GM21528 (cell line): Measurements from ENCODE around the gene GTF3A.
A peak's percentile ranks its signal among the peaks of the same experiment; 100 is the strongest.

Experiments
- ATAC-seq: cut with Tn5 transposase; IDR thresholded peaks from one replicate; pipeline ENCODE4 v1.9.1; 2021; ENCODE audit warnings: mild to moderate bottlenecking, moderate library complexity; ENCODE audit not compliant: unreplicated experiment, low FRiP score

The GTF3A gene

DNA sequence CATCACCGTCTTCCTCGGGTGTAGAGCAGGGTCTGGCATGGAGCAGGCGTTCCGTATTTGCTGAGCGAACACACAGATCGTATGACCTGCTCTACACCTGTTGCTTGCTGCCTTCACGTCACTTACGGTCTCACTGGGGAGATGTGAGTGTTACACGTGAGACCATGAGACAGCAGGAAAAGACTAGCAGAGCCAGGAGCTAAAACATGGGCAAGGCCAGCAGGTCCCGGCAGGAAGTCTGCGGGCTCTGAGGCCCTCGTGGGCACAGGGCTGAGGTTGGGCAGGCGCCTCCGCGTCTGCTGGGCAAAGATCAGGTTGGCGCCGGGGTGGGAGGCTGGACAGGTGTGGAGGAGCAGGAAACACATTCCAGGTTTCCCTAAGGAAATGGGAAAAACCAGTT is 19.7 kb upstream of the GTF3A start:
- no peak for ATAC-seq

DNA sequence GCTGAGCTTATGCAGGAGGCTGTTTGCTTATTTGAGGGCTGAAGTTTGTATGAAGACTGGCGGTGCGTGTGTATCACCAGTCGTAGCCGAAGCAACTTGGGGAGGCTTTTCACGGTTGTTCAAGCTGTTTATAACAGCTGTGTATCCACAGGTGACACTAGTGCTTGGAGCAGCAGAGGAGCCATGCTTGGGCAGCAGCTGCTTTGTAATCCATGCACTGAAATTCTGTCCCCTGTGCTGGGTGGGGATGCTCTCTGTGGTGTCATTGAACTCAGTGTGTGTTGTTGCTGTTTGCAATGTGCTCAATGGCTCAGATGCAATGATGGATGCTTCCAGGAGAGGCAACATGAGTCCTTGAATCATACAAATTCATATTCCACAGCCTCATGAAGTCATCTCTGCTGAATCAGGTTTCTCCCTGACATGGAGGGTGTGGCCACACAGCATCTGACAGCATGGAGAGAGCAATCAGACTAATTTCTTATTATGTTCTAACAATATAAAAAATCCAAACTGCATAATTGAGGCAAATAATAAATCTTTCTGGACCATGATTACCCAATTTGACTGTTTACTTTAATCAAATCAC is 18.8 kb upstream of the GTF3A start:
- ATAC-seq: no peak

- ATAC-seq: no peak
These were observed 18.1 kb upstream of the GTF3A start for GRCh38 chr13:27406178-27406939.

DNA sequence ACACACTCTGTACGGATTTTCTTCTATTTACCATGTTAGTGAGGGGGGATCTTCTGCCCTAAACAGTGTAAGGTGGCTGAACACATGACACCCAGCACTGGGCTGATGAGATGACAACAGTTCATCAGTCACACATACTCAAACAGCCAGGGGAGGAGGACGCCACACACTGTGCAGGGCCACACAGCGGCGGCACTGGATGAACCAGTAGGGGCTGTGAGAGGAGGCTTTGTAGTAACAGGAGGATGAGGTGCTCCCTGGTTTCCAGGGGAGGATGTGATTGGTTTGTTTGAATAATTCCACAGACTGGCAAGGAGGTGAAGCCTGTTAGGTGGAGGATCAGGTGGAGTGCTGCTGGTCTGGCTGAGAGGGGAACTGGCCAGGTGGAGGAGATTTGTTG is 16.3 kb upstream of the GTF3A start:
- ATAC-seq: no peak

- ATAC-seq: no peak
These were observed 15.4 kb upstream of the GTF3A start for GRCh38 chr13:27409013-27409412.

GRCh38 chr13:27411341-27411740 is 13.1 kb upstream of the GTF3A start:
- ATAC-seq: no peak

DNA sequence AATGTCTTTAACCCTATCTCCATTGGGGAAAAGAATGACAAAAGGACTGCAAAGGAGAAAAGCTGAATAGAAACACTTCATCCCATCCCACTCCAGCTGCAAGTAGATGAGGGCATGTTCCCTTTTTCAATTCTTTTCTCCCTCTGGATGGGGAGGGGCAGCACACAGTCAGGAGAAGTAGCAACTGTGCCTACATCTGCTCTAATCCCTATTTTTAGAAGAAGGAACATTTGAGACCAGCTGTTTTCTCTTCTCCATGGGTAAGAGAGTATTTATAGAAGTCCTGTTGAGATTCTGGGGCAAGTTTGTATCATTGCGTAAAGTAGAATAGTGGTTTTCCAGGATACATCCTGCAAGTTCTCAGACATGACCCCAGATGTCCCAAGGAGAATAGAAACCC is 9.3 kb upstream of the GTF3A start:
- no peak for ATAC-seq

- ATAC-seq: no peak
These were observed 5.1 kb upstream of the GTF3A start for GRCh38 chr13:27419328-27419727.

- no peak for ATAC-seq
These were observed 3.1 kb upstream of the GTF3A start for GRCh38 chr13:27421101-27421871.

DNA sequence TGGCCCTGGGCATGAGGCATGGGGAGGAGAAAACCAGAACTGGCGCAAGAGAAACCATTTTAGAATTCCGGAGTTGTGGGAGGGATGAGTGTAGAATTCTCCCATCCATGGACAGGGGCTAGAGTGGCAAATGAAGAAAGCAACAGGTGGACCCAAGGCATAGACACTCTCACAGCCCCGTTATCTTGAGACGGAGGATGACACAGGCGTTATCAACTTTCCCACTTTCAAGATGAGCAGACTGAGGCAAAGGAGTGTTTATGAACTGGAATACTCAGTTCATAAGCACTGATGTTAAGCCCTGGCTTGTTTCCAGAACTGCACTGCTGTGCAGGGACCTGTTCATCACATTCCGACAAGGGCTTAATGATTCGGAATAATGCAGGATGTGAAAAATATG is 1.1 kb upstream of the GTF3A start:
- ATAC-seq: no peak

GRCh38 chr13:27425158-27425917 is 919 bp downstream of the GTF3A start:
- ATAC-seq: peak; percentile 5

- peak; percentile 69 for ATAC-seq
These were observed 1.7 kb downstream of the GTF3A start for GRCh38 chr13:27425918-27426630.

- ATAC-seq: no peak
These were observed 3.2 kb downstream of the GTF3A start for GRCh38 chr13:27427641-27428040.

GRCh38 chr13:27428160-27428559 is 3.7 kb downstream of the GTF3A start:
- no peak for ATAC-seq

GRCh38 chr13:27432180-27432579 is 7.8 kb downstream of the GTF3A start:
- no peak for ATAC-seq

DNA sequence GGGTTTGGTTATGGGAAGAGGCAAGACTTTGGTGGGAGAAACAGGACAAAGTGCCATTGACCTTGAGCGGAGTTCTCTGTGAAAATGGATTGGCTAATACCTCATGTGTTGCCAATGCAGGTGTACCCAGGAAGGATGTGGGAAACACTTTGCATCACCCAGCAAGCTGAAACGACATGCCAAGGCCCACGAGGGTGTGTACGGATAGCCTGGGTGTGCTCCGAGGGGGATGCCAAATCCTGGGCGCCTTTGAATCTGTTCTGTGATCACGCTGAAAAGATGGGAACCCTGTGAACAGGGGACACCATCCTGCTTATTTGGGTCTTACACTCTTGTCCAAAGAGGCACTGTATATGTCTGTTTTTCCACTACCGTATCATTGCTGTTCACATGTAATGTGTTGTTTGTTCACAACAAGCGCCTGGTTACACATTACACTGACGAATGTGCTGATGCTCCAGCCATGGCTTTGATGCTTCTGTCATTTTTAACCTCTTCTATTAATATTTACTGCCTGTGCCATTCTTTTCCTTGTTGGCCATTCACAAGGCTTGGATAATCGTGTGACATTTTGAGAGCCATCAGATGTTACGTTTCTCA is 8.3 kb downstream of the GTF3A start:
- no peak for ATAC-seq

- no peak for ATAC-seq
These were observed 12.7 kb downstream of the GTF3A start for GRCh38 chr13:27437126-27437525.

- no peak for ATAC-seq
These were observed 16.0 kb downstream of the GTF3A start for GRCh38 chr13:27440408-27440807.

DNA sequence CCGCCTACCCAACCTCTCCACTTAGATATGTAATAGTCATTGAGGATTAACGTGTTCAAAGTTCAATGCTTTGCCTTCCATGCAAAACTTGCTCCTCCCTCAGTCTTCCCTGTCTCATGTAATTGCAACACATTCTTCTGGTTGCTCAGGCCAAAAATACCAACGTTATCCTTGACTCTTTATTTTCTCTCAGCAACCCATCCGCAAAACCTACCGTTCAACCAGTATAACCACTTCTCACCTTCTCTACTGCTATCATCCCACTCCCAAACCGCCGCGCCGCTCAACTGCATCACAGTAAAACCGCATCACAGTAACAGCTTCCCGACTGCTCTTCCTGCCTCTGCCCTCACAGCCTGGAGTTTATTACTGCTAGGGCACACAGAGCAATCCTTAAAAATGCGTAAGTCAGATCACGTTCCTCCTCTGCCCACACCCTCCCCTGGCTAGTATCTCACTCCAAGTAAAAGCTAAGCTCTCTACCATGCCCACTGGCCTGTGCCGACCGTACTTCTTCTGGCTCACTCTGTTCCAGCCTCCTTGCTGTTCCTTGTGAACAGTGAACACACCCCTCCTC is 17.7 kb downstream of the GTF3A start:
- ATAC-seq: no peak

DNA sequence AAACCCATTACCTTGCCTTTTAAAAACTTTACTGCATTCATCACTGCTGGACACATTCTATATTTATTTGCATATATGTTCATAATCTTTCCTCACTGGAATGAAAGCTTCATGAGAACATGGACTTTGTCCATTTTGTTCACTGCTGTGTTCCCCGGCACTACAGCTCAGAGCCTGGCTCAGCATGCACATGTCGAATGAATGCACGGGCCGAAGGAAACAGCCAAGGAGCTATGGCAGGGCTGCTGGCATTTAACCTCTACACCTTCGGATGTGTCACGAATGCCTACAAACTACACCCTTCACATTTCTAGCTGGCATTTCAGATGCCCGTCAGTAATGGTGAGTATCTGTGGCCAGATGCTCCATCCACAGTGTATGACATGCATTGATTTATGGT is 18.4 kb downstream of the GTF3A start:
- ATAC-seq: no peak
